CD4-positive, alpha-beta memory T cell (primary cell): ENCODE measurements around the gene FHOD3. TPM values are rescaled to one million over a fixed set of nuclear protein-coding genes. Genes with fewer than 3 reads are reported as not detected.
"Not testable (repeated sequence)": the region's sequence is repeated elsewhere in the genome, so short reads cannot be mapped to it uniquely, and the experiment has no call there.

Experiments
- CTCF ChIA-PET: fragments of 350-600 bp; sonication (Branson Sonifier 250); formaldehyde crosslinking; loops from one replicate; lab custom pipeline; 2021; ENCODE audit warnings: inconsistent platforms; ENCODE audit not compliant: partially characterized antibody; lab: Charles Lee
- POLR2A ChIA-PET: fragments of 350-600 bp; sonication (Branson Sonifier 250); formaldehyde crosslinking; loops from one replicate; lab custom pipeline; 2021; ENCODE audit not compliant: partially characterized antibody; lab: Charles Lee
- DNase-seq, 5 donors: peaks; one replicate each; pipeline versions ENCODE4 v3.0.0 to v3.0.0-alpha.2; 2020 to 2022; ENCODE audit warnings: mixed read lengths in 1 of 5
- H3K27ac ChIP-seq: one replicate; pipeline ENCODE4 v1.7.0; 2013; ENCODE audit warnings: low read depth, low read length
- H3K27me3 ChIP-seq: 2 replicates; pipeline ENCODE4 v1.7.0; 2013; ENCODE audit warnings: mild to moderate bottlenecking, low read length, moderate library complexity; ENCODE audit not compliant: insufficient read depth
- H3K36me3 ChIP-seq: 2 replicates; pipeline ENCODE4 v1.7.0; 2013; ENCODE audit warnings: mild to moderate bottlenecking, low read length, moderate library complexity; ENCODE audit not compliant: insufficient read depth
- H3K4me1 ChIP-seq: 2 replicates; pipeline ENCODE4 v1.7.0; 2013; ENCODE audit warnings: mild to moderate bottlenecking, low read length, moderate library complexity; ENCODE audit not compliant: insufficient read depth
- H3K4me3 ChIP-seq, 2 donors: one replicate each; pipeline ENCODE4 v1.7.0; 2013; ENCODE audit warnings: low read length in 2 of 2, mild to moderate bottlenecking in 1 of 2
- H3K9me3 ChIP-seq, 2 donors: one replicate each; pipeline ENCODE4 v1.7.0; 2013; ENCODE audit warnings: low read length in 2 of 2, control low read depth in 1 of 2; ENCODE audit not compliant: control insufficient read depth in 1 of 2
- H3K27ac Mint-ChIP-seq, 7 donors: one replicate each; pipeline ENCODE4 v1.8.0; 2020 to 2021; ENCODE audit warnings: mixed read lengths in 7 of 7, mild to moderate bottlenecking in 6 of 7, inconsistent platforms in 3 of 7, moderate library complexity in 3 of 7
- H3K27me3 Mint-ChIP-seq, 2 donors: one replicate each; pipeline ENCODE4 v1.8.0; 2020 to 2021; ENCODE audit warnings: mixed read lengths in 2 of 2
- H3K36me3 Mint-ChIP-seq, 2 donors: one replicate each; pipeline ENCODE4 v1.8.0; 2020 to 2021; ENCODE audit warnings: mixed read lengths in 2 of 2, inconsistent platforms in 1 of 2, mild to moderate bottlenecking in 1 of 2
- H3K4me1 Mint-ChIP-seq, 4 donors: one replicate each; pipeline ENCODE4 v1.8.0; 2020 to 2021; ENCODE audit warnings: mixed read lengths in 4 of 4, mild to moderate bottlenecking in 1 of 4
- H3K4me3 Mint-ChIP-seq, 8 donors: one replicate each; pipeline ENCODE4 v1.8.0; 2020 to 2021; ENCODE audit warnings: mixed read lengths in 8 of 8, mild to moderate bottlenecking in 7 of 8, moderate library complexity in 6 of 8, inconsistent platforms in 3 of 8
- H3K9me3 Mint-ChIP-seq, 8 donors: one replicate each; pipeline ENCODE4 v1.8.0; 2020 to 2021; ENCODE audit warnings: mixed read lengths in 8 of 8, mild to moderate bottlenecking in 5 of 8, inconsistent platforms in 3 of 8, moderate library complexity in 1 of 8
- intact Hi-C: fragments of 100-400 bp; cut with micrococcal nuclease; formaldehyde crosslinking; loops from one replicate; pipeline ENCODE4 v1.15.1; 2023
- polyA plus RNA-seq, 2 donors: library from polyadenylated mRNA; unstranded; fragments of 300-500 nt; fragmentation: Illumina TruSeq; gene quantifications; one replicate each; pipeline ENCODE4 v1.2.3, GENCODE V29; 2021
- total RNA-seq, 2 experiments: library from RNA; stranded (reverse); gene quantifications; one replicate each; pipeline ENCODE4 v1.2.3, GENCODE V29; 2021

FHOD3 gene
- total and polyA plus RNA-seq, 4 experiments from 2014 or later = not detected

GRCh38 chr18:36711014-36711725 is 413.7 kb downstream of the FHOD3 start:
- POLR2A ChIA-PET = no interaction called here
- Histone ChIP-seq H3K27ac (no peak overlapping the region), H3K4me1 (no peaks in the 10 kb centered on the region), H3K4me3 (no peak overlapping the region), H3K9me3 (no peaks in the 10 kb centered on the region), H3K27me3 (no peaks in the 10 kb centered on the region), H3K36me3 (no peaks in the 10 kb centered on the region)
- Mint-ChIP-seq H3K36me3 (no peaks in the 10 kb centered on the region), H3K4me3 (no peak overlapping the region), H3K4me1 (no peaks in the 10 kb centered on the region), H3K9me3 (peaks cover 0 to 1% (median 0%) of the 10 kb centered on the region in 8 donors), H3K27me3 (peaks cover 5 to 14% of the 10 kb centered on the region in 2 donors), H3K27ac (no peak overlapping the region)
- intact Hi-C loops = no loop called here
- CTCF ChIA-PET = interaction anchor here (1.5 kb wide), 1 partner anchor 12 kb away, joined by 3 read pairs; no protein-coding TSS in a partner anchor
- DNase-seq = no peak

GRCh38 chr18:36711813-36712444 is 414.4 kb downstream of the FHOD3 start:
- Mint-ChIP-seq H3K4me1 (no peaks in the 10 kb centered on the region), H3K27me3 (peaks cover 2 to 14% of the 10 kb centered on the region in 2 donors), H3K9me3 (peaks cover 0 to 1% (median 0%) of the 10 kb centered on the region in 8 donors), H3K36me3 (no peaks in the 10 kb centered on the region), H3K27ac (no peak overlapping the region), H3K4me3 (no peak overlapping the region)
- Histone ChIP-seq H3K27me3 (no peaks in the 10 kb centered on the region), H3K9me3 (no peaks in the 10 kb centered on the region), H3K4me1 (no peaks in the 10 kb centered on the region), H3K36me3 (no peaks in the 10 kb centered on the region), H3K27ac (no peak overlapping the region), H3K4me3 (no peak overlapping the region)
- intact Hi-C loops = no loop called here
- ChIA-PET POLR2A (no interaction called here), CTCF (no interaction called here)
- DNase-seq = no peak

- CTCF ChIA-PET = no interaction called here
Observed at GRCh38 chr18:36714476-36714875, 417.0 kb downstream of the FHOD3 start.

GRCh38 chr18:36717422-36718110 is 420.1 kb downstream of the FHOD3 start:
- no peaks in the 10 kb centered on the region for H3K36me3 Mint-ChIP-seq
- H3K4me1 Mint-ChIP-seq = no peaks in the 10 kb centered on the region
- ChIA-PET CTCF (no interaction called here), POLR2A (no interaction called here)
- no peak overlapping the region for H3K27ac Mint-ChIP-seq
- H3K4me1 ChIP-seq = no peaks in the 10 kb centered on the region
- DNase-seq = no peak
- no peaks in the 10 kb centered on the region for H3K27me3 ChIP-seq
- intact Hi-C loops = no loop called here
- H3K4me3 Mint-ChIP-seq = no peak overlapping the region
- no peak overlapping the region for H3K4me3 ChIP-seq
- peaks cover 0 to 1% (median 0%) of the 10 kb centered on the region in 8 donors for H3K9me3 Mint-ChIP-seq
- peaks cover 0 to 2% of the 10 kb centered on the region in 2 donors for H3K27me3 Mint-ChIP-seq
- no peaks in the 10 kb centered on the region for H3K9me3 ChIP-seq
- H3K36me3 ChIP-seq = no peaks in the 10 kb centered on the region
- H3K27ac ChIP-seq = no peak overlapping the region

More at GRCh38 chr18:36714476-36714875, 417.0 kb downstream of the FHOD3 start:
- no peaks in the 10 kb centered on the region for H3K4me1 ChIP-seq
- Mint-ChIP-seq H3K9me3 (peaks cover 0 to 1% (median 0%) of the 10 kb centered on the region in 8 donors), H3K4me1 (no peaks in the 10 kb centered on the region), H3K27ac (no peak overlapping the region), H3K27me3 (peaks cover 0 to 7% of the 10 kb centered on the region in 2 donors), H3K4me3 (no peak overlapping the region), H3K36me3 (no peaks in the 10 kb centered on the region)
- H3K27ac ChIP-seq = no peak overlapping the region
- no peaks in the 10 kb centered on the region for H3K9me3 ChIP-seq
- H3K27me3 ChIP-seq = no peaks in the 10 kb centered on the region
- no peaks in the 10 kb centered on the region for H3K36me3 ChIP-seq
- H3K4me3 ChIP-seq = no peak overlapping the region
- intact Hi-C loops = no loop called here
- no peak for DNase-seq
- POLR2A ChIA-PET = no interaction called here

GRCh38 chr18:36718705-36719328 is 421.3 kb downstream of the FHOD3 start:
- Histone ChIP-seq H3K9me3 (no peaks in the 10 kb centered on the region), H3K4me3 (no peak overlapping the region), H3K4me1 (no peaks in the 10 kb centered on the region), H3K27ac (no peak overlapping the region), H3K27me3 (no peaks in the 10 kb centered on the region), H3K36me3 (no peaks in the 10 kb centered on the region)
- CTCF ChIA-PET = no interaction called here
- Mint-ChIP-seq H3K27ac (no peak overlapping the region), H3K27me3 (peaks cover 0 to 3% of the 10 kb centered on the region in 2 donors), H3K4me1 (no peaks in the 10 kb centered on the region), H3K36me3 (no peaks in the 10 kb centered on the region), H3K9me3 (peaks cover 0 to under 1% (median 0%) of the 10 kb centered on the region in 8 donors), H3K4me3 (no peak overlapping the region)
- intact Hi-C loops = no loop called here
- DNase-seq = no peak
- POLR2A ChIA-PET = no interaction called here

GRCh38 chr18:36719630-36720029 is 422.1 kb downstream of the FHOD3 start:
- no peak overlapping the region for H3K27ac Mint-ChIP-seq

GRCh38 chr18:36721351-36721750 is 423.8 kb downstream of the FHOD3 start:
- DNase-seq, H3K27me3 Mint-ChIP-seq, H3K9me3 ChIP-seq, H3K4me1 Mint-ChIP-seq, POLR2A ChIA-PET, CTCF ChIA-PET, H3K27ac Mint-ChIP-seq, H3K36me3 ChIP-seq, H3K4me1 ChIP-seq, H3K4me3 ChIP-seq, H3K27me3 ChIP-seq, H3K27ac ChIP-seq, H3K4me3 Mint-ChIP-seq, intact Hi-C loops, H3K9me3 Mint-ChIP-seq, H3K36me3 Mint-ChIP-seq: not testable (repeated sequence)

More at GRCh38 chr18:36719630-36720029, 422.1 kb downstream of the FHOD3 start:
- H3K9me3 Mint-ChIP-seq = no peaks in the 10 kb centered on the region
- CTCF ChIA-PET = no interaction called here
- H3K27me3 ChIP-seq = no peaks in the 10 kb centered on the region
- H3K4me1 ChIP-seq = no peaks in the 10 kb centered on the region
- no peak for DNase-seq
- H3K27me3 Mint-ChIP-seq = peaks cover 0 to 3% of the 10 kb centered on the region in 2 donors
- POLR2A ChIA-PET = no interaction called here
- no peaks in the 10 kb centered on the region for H3K4me1 Mint-ChIP-seq
- H3K27ac ChIP-seq = no peak overlapping the region
- H3K4me3 Mint-ChIP-seq = no peak overlapping the region
- no peaks in the 10 kb centered on the region for H3K9me3 ChIP-seq
- H3K4me3 ChIP-seq = no peak overlapping the region
- no peaks in the 10 kb centered on the region for H3K36me3 ChIP-seq
- no peaks in the 10 kb centered on the region for H3K36me3 Mint-ChIP-seq
- intact Hi-C loops = no loop called here
